GM12875 (cell line): ENCODE measurements around the gene DIP2C.

Source experiments
- H3K4me3 ChIP-seq: one replicate; pipeline ENCODE4 v1.5.1; 2011; ENCODE audit warnings: low read depth, low read length, control low read depth
- CTCF ChIP-seq: IDR thresholded peaks from 2 replicates; pipeline ENCODE4 v1.5.1; 2011; ENCODE audit warnings: low read depth, mild to moderate bottlenecking, control low read depth, inconsistent platforms, low read length, moderate library complexity, borderline replicate concordance; ENCODE audit not compliant: insufficient read depth

The DIP2C gene

DNA sequence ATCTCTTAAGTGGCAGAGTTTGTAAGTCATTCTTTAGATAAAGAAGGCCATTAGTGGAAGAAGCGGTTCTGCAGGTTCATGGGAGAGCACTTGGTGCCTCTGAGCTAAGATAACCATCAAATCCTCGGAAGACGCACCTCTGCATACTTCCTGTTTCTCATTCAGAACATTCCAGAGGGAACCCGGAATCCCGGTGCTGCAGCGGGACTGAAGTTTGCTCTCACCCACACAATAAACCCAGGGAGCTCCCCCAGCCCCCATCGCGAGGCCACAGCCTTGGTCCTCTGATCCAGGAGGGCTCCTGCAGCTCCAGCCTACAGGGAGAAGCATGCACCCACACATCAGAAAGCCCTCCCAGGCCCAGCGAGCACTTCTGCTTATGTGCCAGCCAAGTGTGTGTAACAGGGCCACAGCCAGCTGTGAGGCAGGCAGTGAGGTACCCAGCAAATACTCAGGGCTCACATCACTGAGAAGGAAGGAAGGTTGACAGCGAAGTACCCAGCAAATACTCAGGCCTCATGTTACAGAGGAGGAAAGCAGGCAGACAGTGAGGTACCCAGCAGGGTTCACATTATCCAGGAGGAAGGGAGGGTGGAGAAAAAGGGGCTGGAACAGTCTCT is 142.4 kb downstream of the DIP2C start:
- no peak for TF ChIP-seq CTCF
- H3K4me3 ChIP-seq, result no peak overlapping the region

DNA sequence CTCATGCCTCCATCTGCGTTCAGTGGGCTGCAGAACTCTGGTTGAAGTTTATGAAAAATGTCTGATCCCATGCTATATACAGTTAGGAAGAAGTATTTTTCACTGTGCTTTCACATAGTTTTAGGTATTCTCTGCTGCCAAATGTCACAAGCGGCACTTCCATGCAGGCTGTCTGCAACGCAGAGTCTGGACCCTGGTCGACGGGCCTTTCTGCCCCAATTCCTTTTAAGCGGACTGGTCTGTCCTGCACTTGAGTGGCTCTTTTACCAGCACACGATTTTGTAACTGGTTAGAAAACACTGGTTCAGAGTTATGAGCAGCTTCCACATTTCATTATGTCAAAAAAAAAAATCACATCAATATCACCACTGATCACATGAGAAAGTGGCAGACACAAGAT is 143.0 kb downstream of the DIP2C start:
- no peak for TF ChIP-seq CTCF
- H3K4me3 ChIP-seq, result no peak overlapping the region

DNA sequence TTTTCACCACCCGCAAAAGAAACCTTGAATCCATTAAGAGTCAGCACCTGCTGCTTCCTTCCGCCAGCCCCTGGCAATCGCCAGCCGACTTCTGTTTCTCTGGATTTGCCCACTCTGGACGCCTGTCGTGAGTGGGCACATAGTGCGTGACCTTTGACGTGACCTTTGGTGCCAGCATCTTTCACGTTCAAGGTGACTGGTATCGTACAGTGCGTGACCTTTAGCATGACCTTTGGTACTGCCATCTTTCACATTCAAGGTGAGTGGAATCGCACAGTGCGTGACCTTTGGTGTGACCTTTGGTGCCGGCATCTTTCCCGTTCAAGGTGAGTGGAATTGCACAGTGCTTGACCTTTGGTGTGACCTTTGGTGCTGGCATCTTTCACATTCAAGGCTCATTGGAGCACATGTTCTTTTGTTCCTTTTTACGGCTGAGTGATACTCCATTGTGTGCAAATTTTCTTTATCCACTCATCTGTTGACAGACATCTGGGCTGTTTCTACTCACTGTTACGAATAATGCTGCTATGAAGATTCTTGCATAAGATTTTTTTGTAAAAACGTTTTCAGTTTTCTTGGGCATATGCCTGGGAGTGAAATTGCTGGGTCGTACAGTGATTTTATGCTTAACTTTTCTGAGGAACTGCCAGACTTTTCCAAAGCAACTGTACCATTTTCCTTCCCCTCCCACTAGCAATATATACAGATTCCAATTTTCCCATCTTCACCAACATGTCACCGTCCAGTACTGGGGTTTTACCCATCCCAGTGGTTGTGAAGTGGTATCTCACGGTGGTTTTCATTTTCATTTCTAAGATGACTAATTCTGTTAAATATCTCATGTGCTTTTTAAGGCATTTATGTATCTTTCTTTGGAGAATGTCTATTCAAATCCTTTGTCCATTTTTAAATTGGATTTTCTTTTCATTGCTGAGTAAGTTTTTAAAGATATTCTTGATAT is 145.3 kb downstream of the DIP2C start:
- H3K4me3 ChIP-seq, result no peak overlapping the region
- TF ChIP-seq CTCF, result no peak

DNA sequence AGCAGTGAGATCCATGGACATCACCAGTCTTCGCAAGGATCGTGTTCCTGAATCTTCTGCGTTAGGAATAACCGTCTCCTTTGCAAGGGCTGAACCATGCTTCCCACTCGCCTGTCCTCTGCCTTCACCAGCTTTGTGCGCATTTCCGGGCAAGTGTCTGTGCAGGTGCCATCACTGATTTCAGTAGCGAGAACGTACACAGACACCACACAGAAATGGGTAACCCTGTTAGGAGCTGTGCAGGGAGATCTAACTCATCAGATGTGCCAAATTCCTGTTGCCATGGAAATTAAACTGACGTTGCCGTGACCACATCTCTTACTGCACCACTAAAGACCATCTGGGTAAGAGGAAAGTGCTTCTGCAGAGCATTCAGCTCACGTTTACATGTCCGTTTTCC is 146.3 kb downstream of the DIP2C start:
- TF ChIP-seq CTCF, result no peak
- no peak overlapping the region for H3K4me3 ChIP-seq

- no peak overlapping the region for H3K4me3 ChIP-seq
- TF ChIP-seq CTCF, result no peak
Observed at GRCh38 chr10:541750-542371, 147.6 kb downstream of the DIP2C start.

DNA sequence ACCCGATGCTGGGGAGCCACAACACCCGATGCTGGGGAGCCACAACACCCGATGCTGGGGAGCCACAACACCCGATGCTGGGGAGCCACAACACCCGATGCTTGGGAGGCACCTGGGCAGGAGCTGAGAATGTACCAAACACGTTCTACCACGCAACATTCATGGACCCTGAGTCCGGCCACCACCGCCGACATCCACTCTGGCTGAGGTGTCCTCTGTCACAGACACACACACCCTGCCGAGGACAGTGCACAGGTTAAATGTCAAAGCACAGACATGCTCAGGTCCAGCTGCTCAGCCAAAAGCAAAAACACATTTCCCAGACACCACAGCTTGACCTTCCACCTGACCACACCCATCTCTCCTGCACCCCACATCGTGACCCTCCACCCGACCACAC is 148.4 kb downstream of the DIP2C start:
- no peak overlapping the region for H3K4me3 ChIP-seq
- TF ChIP-seq CTCF, result no peak
